ENCODE data around the gene ARL4A.

DNA sequence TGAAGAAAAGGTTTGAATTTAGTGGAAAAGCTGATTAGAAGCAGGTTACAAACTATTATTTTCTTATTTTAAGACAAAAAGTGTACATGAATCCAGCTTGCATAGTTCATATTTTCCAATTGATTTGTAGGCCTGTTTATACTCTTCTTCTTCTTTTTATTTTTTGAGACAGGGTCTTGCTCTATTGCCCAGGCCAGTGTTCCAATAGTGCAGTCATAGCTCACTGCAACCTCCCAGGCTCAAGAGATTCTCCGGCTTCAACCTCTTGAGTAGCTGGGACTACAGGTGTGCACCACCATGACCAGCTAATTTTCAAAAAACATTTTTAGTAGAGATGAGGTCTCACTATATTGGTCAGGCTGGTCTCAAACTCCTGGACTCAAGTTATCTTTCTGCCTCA is 45.0 kb downstream of the ARL4A start:
- TF ChIP-seq, protein P1, sequence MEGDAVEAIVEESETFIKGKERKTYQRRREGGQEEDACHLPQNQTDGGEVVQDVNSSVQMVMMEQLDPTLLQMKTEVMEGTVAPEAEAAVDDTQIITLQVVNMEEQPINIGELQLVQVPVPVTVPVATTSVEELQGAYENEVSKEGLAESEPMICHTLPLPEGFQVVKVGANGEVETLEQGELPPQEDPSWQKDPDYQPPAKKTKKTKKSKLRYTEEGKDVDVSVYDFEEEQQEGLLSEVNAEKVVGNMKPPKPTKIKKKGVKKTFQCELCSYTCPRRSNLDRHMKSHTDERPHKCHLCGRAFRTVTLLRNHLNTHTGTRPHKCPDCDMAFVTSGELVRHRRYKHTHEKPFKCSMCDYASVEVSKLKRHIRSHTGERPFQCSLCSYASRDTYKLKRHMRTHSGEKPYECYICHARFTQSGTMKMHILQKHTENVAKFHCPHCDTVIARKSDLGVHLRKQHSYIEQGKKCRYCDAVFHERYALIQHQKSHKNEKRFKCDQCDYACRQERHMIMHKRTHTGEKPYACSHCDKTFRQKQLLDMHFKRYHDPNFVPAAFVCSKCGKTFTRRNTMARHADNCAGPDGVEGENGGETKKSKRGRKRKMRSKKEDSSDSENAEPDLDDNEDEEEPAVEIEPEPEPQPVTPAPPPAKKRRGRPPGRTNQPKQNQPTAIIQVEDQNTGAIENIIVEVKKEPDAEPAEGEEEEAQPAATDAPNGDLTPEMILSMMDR (IDR thresholded peaks at IDR 0.05): no peak
- TF ChIP-seq ZFX (IDR thresholded peaks at IDR 0.05; ENCODE audit: borderline replicate concordance): no peak

All from 22Rv1 (cell line).